BJ (cell line): Measurements from ENCODE around the gene CD28. TPM values are rescaled to one million over a fixed set of nuclear protein-coding genes. Genes with fewer than 3 reads are reported as not detected.

Experiments
- CTCF ChIA-PET: fragments of 350-600 bp; formaldehyde crosslinking; extraction: SDS; loops from one replicate; lab custom pipeline; 2021; ENCODE audit warnings: antibody characterized with exemption, inconsistent platforms; lab: Yijun Ruan, JAX
- POLR2A ChIA-PET: fragments of 300-600 bp; sonication (Branson Sonifier 250); formaldehyde crosslinking; extraction: SDS; loops from one replicate; lab custom pipeline; 2021; ENCODE audit warnings: antibody characterized with exemption; lab: Charles Lee
- DNase-seq: peaks from one replicate; pipeline ENCODE4 v3.0.0-alpha.2; 2011; ENCODE audit warnings: low read depth
- H3K27me3 ChIP-seq: 2 replicates; pipeline ENCODE4 v1.6.0; 2011; ENCODE audit warnings: low read length; ENCODE audit not compliant: control insufficient read depth, insufficient read depth
- H3K36me3 ChIP-seq: 2 replicates; pipeline ENCODE4 v1.5.1; 2011; ENCODE audit warnings: low read length; ENCODE audit not compliant: control insufficient read depth, insufficient read depth
- H3K4me3 ChIP-seq: 2 replicates; pipeline ENCODE4 v1.5.1; 2011; ENCODE audit warnings: low read depth, mild to moderate bottlenecking, control low read depth, low read length
- polyA plus RNA-seq: library from polyadenylated mRNA; depleted of rRNA; stranded (reverse); fragments of >200 nt; gene quantifications from 2 replicates; pipeline ENCODE4 v1.2.3, GENCODE V29; 2011
- TF ChIP-seq, protein P1 (sequence below): IDR thresholded peaks from 2 replicates; pipeline ENCODE4 v1.5.1; 2011; ENCODE audit warnings: low read depth, mild to moderate bottlenecking, control low read depth, inconsistent platforms, low read length, moderate library complexity; ENCODE audit not compliant: insufficient read depth

Gene CD28
- polyA plus RNA-seq, 1 experiment = not detected

DNA sequence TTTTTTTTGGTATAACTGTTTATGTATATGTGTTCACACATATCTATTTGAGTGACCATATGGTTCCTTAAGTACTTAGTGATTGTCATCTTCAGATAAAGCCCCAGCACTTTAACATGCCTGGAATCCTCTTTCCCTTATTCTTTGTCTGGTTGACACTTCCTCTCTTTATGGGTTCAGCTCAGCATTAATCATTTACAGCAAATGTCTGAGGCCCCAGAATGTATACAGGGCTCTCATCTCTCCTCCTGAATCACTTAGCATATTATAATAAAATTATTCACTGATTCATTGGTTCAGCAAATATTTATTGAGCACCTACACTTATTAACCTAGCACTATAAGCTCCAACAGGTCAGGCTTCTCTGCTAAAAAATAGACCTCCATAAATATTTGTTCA lies 43.5 kb upstream of the CD28 start:
- Histone ChIP-seq H3K4me3 (no peak overlapping the region), H3K27me3 (no peaks in the 10 kb centered on the region), H3K36me3 (no peaks in the 10 kb centered on the region)
- CTCF ChIA-PET = interaction anchor here (1.2 kb wide), 1 partner anchor 11 kb away, joined by 3 read pairs; no protein-coding TSS in a partner anchor
- TF ChIP-seq, protein P1, sequence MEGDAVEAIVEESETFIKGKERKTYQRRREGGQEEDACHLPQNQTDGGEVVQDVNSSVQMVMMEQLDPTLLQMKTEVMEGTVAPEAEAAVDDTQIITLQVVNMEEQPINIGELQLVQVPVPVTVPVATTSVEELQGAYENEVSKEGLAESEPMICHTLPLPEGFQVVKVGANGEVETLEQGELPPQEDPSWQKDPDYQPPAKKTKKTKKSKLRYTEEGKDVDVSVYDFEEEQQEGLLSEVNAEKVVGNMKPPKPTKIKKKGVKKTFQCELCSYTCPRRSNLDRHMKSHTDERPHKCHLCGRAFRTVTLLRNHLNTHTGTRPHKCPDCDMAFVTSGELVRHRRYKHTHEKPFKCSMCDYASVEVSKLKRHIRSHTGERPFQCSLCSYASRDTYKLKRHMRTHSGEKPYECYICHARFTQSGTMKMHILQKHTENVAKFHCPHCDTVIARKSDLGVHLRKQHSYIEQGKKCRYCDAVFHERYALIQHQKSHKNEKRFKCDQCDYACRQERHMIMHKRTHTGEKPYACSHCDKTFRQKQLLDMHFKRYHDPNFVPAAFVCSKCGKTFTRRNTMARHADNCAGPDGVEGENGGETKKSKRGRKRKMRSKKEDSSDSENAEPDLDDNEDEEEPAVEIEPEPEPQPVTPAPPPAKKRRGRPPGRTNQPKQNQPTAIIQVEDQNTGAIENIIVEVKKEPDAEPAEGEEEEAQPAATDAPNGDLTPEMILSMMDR = no peak
- POLR2A ChIA-PET = no interaction called here
- DNase-seq = no peak

DNA sequence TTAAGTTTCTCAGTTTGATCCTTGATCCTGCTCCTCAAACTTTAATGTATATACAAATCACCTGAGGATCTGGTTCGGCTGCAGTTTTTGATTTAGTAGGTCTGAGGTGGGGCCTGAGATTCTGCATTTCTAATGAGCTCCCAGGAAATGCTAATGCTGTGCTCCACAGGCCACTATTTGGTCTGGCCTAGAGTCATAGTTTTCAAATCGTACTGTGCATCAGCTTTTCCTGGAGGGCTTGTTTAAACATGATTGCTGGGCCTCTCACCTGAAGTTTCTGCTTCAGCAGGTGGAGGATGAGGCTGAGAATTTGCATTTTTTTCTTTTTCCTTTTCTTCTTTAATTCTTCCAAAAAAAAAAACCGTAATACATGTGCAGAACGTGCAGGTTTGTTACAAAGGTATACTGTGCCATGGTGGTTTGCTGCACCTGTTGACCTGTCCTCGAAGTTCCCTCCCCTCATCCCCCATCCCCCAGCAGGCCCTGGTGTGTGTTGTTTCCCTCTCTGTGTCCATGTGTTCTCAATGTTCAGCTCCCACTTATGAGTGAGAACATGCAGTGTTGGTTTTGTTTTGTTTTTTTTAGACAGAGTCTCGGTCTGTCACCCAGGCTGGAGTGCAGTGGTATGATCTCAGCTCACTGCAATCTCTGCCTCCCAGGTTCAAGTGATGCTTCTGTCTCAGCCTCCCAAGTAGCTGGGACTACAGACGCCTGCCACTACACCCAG lies 42.2 kb upstream of the CD28 start:
- no peaks in the 10 kb centered on the region for H3K36me3 ChIP-seq
- no peak for DNase-seq
- H3K4me3 ChIP-seq = no peak overlapping the region
- CTCF ChIA-PET = interaction anchor here (1.2 kb wide), 1 partner anchor 13 kb away, joined by 3 read pairs; no protein-coding TSS in a partner anchor
- H3K27me3 ChIP-seq = no peaks in the 10 kb centered on the region
- TF ChIP-seq, protein P1 = no peak
- POLR2A ChIA-PET = no interaction called here

DNA sequence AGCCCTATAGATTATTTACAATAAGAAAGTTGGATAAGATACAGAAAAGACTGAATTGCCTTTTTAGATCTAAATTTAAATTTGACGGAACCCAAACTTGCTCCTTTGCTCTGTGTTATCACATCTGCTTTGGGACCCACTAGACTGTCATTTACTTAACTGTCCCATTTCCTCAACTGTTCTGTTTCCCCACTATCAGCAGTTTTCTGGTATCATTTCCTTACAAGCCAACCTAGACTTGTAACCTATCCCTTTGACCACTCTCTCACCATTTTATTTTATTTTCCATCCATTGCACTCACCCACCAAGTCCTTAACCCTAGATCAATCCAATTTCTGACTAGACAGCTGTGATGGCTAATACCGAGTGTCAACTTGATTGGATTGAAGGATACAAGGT lies 38.6 kb upstream of the CD28 start:
- TF ChIP-seq, protein P1 = no peak
- Histone ChIP-seq H3K27me3 (no peaks in the 10 kb centered on the region), H3K36me3 (no peaks in the 10 kb centered on the region), H3K4me3 (no peak overlapping the region)
- POLR2A ChIA-PET = no interaction called here
- CTCF ChIA-PET = interaction anchor here (1.3 kb wide), 1 partner anchor 15 kb away, joined by 3 read pairs; no protein-coding TSS in a partner anchor
- DNase-seq = no peak

DNA sequence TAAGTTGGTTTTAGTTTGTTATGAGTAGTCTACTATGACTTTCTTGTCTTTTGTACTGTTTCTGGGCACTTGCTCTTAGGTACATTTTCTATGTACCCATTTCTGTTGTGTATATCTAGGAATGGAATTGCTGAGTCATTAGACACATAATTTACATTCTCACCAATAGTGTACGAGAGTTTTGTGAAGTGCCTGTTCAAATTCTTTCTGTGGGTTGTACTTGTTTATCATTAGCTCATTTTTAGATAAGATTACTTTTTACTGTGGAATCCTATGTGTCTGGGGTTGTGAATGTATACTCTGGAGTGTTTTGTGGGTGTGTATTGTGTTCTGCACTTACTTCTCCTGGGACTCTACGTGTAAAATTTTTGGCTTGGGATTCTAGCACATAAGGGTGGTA lies 36.6 kb upstream of the CD28 start:
- Histone ChIP-seq H3K27me3 (no peaks in the 10 kb centered on the region), H3K36me3 (no peaks in the 10 kb centered on the region), H3K4me3 (no peak overlapping the region)
- DNase-seq = no peak
- CTCF ChIA-PET = no interaction called here
- POLR2A ChIA-PET = no interaction called here
- TF ChIP-seq, protein P1 = no peak

DNA sequence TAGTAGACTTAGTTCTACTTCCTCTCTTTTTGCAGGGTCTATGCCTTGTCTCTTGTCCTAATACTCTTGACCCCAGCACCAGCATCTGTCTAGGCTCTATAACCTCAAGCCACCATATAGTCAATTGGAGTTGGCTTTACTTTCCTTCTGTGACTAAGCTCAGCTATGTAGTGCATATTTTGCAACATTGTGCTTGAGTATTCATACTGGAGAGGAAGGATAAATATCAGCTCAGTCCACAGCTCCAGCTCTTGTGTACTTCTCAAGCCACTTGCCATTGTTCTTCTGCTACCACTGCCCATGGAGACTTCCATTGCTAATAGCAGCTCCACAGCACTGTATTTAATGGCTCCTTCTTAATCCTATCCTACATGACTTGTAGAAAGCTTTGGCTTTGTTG lies 35.5 kb upstream of the CD28 start:
- H3K36me3 ChIP-seq = no peaks in the 10 kb centered on the region
- CTCF ChIA-PET = interaction anchor here (1.0 to 1.8 kb wide), 2 partner anchors 13 to 15 kb away, joined by 3 to 5 read pairs; no protein-coding TSS in a partner anchor
- no peak overlapping the region for H3K4me3 ChIP-seq
- POLR2A ChIA-PET = no interaction called here
- TF ChIP-seq, protein P1 = no peak
- H3K27me3 ChIP-seq = no peaks in the 10 kb centered on the region
- DNase-seq = no peak
